ENCODE results near the gene HEMK1.

The HEMK1 gene

DNA sequence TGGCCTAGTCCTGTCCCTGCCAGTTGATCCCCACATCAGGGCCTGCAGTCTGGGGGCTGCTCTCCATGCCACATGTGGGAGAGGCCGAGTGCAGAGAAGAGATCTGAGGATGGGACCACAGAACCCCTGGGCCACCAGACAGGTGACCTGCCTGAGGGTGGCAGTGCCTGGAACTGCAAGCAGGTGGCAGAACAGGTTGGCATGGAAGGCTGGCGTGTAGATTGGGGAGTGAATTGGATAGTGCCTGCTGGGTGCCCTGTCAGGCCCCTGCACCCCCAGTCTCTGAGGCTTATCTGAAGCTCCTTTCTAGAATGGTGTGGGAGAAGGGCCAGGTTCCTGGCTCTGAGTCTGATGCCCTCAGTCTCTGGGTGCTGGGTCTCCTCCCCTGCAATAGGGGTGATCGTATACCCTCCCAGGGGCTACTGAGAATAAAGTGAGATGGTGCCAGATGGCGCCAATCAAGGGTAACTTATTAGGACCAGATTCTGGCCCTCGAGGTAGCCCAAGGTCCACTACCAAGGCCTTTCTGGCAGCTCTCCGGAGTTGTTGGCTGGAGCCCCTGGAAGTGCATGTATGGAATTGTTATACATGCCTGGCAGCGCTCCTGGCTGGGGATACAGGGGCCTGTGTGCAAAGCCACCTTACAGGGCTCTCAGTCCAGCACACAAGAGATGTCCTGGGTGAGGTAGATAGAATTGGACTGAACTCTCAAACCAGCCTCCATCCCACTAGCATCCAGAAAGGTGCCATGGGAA, 17.5 kb upstream of the HEMK1 start:
- no peaks in the 10 kb centered on the region for H3K9me3 ChIP-seq (ENCODE audit: control insufficient read depth, low read length)
- H3K36me3 ChIP-seq (ENCODE audit: control insufficient read depth, insufficient read depth, low read length) = no peaks in the 10 kb centered on the region

GRCh38 chr3:50552598-50552997, 16.7 kb upstream of the HEMK1 start:
- Histone ChIP-seq H3K27me3 (ENCODE audit: control insufficient read depth, insufficient read depth, low read length) (peaks cover 6% of the 10 kb centered on the region), H3K4me3 (ENCODE audit: low read length) (no peak overlapping the region), H3K4me1 (ENCODE audit: control insufficient read depth, insufficient read depth, low read length) (no peaks in the 10 kb centered on the region), H3K9me3 (ENCODE audit: control insufficient read depth, low read length) (no peaks in the 10 kb centered on the region), H3K36me3 (ENCODE audit: control insufficient read depth, insufficient read depth, low read length) (no peaks in the 10 kb centered on the region), H3K9ac (ENCODE audit: low read length) (no peak overlapping the region)

More for the DNA sequence above, 17.5 kb upstream of the HEMK1 start:
- H3K4me3 ChIP-seq (ENCODE audit: low read length) = no peak overlapping the region
- peaks cover 6% of the 10 kb centered on the region for H3K27me3 ChIP-seq (ENCODE audit: control insufficient read depth, insufficient read depth, low read length)
- no peak overlapping the region for H3K9ac ChIP-seq (ENCODE audit: low read length)
- no peaks in the 10 kb centered on the region for H3K4me1 ChIP-seq (ENCODE audit: control insufficient read depth, insufficient read depth, low read length)

GRCh38 chr3:50554553-50554952, 14.8 kb upstream of the HEMK1 start:
- Histone ChIP-seq H3K9ac (ENCODE audit: low read length) (no peak overlapping the region), H3K27me3 (ENCODE audit: control insufficient read depth, insufficient read depth, low read length) (peaks cover 10% of the 10 kb centered on the region), H3K36me3 (ENCODE audit: control insufficient read depth, insufficient read depth, low read length) (no peaks in the 10 kb centered on the region), H3K4me1 (ENCODE audit: control insufficient read depth, insufficient read depth, low read length) (no peaks in the 10 kb centered on the region), H3K4me3 (ENCODE audit: low read length) (no peak overlapping the region), H3K9me3 (ENCODE audit: control insufficient read depth, low read length) (no peaks in the 10 kb centered on the region)

DNA sequence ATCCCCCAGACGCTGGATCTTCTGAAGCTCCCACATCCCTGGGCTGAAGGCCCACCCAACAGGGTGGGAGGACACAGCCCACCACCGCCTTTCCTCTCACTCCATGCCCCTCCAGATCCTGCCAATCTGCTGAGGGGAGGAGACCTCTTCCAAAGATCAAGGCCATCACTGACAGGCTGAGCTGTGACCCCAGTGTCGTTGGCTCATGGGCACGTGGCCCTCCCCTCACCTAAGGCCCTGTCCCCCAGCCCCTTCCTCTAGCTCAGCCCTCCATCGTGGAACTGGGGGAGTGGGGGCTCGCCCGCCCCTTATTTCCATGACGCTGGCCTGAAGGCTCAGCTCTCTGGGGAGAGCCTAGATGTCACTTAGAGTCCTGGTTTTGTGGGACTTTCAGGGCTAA, 12.2 kb upstream of the HEMK1 start:
- H3K4me3 ChIP-seq (ENCODE audit: low read length) = no peak overlapping the region
- H3K27me3 ChIP-seq (ENCODE audit: control insufficient read depth, insufficient read depth, low read length) = peaks cover 10% of the 10 kb centered on the region
- no peaks in the 10 kb centered on the region for H3K4me1 ChIP-seq (ENCODE audit: control insufficient read depth, insufficient read depth, low read length)
- no peaks in the 10 kb centered on the region for H3K36me3 ChIP-seq (ENCODE audit: control insufficient read depth, insufficient read depth, low read length)
- H3K9ac ChIP-seq (ENCODE audit: low read length) = no peak overlapping the region
- no peaks in the 10 kb centered on the region for H3K9me3 ChIP-seq (ENCODE audit: control insufficient read depth, low read length)

DNA sequence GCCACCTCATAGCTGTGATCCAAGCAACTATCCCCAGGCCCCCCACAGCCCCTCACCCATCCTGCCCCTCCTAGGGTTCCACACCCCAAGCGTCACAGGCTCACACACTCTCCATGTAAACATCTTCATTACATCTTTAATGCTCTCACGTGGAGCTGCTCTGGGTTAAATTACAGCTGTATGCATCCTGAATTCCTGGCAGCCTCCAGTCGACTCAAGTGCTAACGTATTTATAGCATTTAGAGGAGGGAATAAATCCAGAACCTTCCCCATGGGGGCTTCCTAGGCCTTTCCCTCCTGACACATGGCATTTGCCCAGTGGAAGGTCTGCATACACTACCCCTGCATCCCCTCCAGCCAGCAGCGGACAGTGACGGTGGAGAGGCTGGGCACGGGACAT, 11.4 kb upstream of the HEMK1 start:
- H3K4me3 ChIP-seq (ENCODE audit: low read length) = no peak overlapping the region
- no peaks in the 10 kb centered on the region for H3K4me1 ChIP-seq (ENCODE audit: control insufficient read depth, insufficient read depth, low read length)
- H3K36me3 ChIP-seq (ENCODE audit: control insufficient read depth, insufficient read depth, low read length) = no peaks in the 10 kb centered on the region
- no peak overlapping the region for H3K9ac ChIP-seq (ENCODE audit: low read length)
- H3K9me3 ChIP-seq (ENCODE audit: control insufficient read depth, low read length) = no peaks in the 10 kb centered on the region
- H3K27me3 ChIP-seq (ENCODE audit: control insufficient read depth, insufficient read depth, low read length) = peaks cover 6% of the 10 kb centered on the region

- no peaks in the 10 kb centered on the region for H3K4me1 ChIP-seq (ENCODE audit: control insufficient read depth, insufficient read depth, low read length)
- H3K9ac ChIP-seq (ENCODE audit: low read length) = no peak overlapping the region
- H3K27me3 ChIP-seq (ENCODE audit: control insufficient read depth, insufficient read depth, low read length) = peaks cover 6% of the 10 kb centered on the region
- no peaks in the 10 kb centered on the region for H3K36me3 ChIP-seq (ENCODE audit: control insufficient read depth, insufficient read depth, low read length)
- H3K4me3 ChIP-seq (ENCODE audit: low read length) = no peak overlapping the region
- no peaks in the 10 kb centered on the region for H3K9me3 ChIP-seq (ENCODE audit: control insufficient read depth, low read length)
Measured at GRCh38 chr3:50559702-50560101, 9.6 kb upstream of the HEMK1 start.

GRCh38 chr3:50562861-50563260, 6.5 kb upstream of the HEMK1 start:
- H3K9me3 ChIP-seq (ENCODE audit: control insufficient read depth, low read length) = no peaks in the 10 kb centered on the region

DNA sequence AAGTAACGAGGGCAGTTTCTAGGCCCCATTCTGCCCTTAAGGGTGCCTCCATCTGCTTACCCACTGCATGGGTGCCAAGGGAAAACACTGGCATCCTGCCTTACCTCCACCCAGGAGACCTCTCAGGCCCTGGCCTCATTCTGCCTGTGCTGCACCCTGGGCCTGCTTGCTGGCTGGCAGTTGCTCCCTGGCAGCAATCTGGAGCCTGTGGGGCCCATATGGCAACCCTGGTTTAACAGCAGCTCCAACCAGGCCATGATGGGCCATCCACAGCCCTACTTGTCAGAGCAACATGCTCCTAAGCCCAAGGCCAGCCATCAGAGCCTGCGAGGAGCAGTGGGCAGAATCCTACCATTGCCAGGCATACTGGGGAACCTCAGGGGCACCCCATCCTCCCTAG, 5.5 kb upstream of the HEMK1 start:
- H3K4me1 ChIP-seq (ENCODE audit: control insufficient read depth, insufficient read depth, low read length) = peaks cover 21% of the 10 kb centered on the region
- H3K9ac ChIP-seq (ENCODE audit: low read length) = no peak overlapping the region

More at GRCh38 chr3:50562861-50563260, 6.5 kb upstream of the HEMK1 start:
- H3K9ac ChIP-seq (ENCODE audit: low read length) = no peak overlapping the region
- no peaks in the 10 kb centered on the region for H3K36me3 ChIP-seq (ENCODE audit: control insufficient read depth, insufficient read depth, low read length)
- H3K4me3 ChIP-seq (ENCODE audit: low read length) = no peak overlapping the region
- peaks cover 9% of the 10 kb centered on the region for H3K27me3 ChIP-seq (ENCODE audit: control insufficient read depth, insufficient read depth, low read length)
- H3K4me1 ChIP-seq (ENCODE audit: control insufficient read depth, insufficient read depth, low read length) = peaks cover 11% of the 10 kb centered on the region

GRCh38 chr3:50564321-50564720, 5.0 kb upstream of the HEMK1 start:
- no peaks in the 10 kb centered on the region for H3K9me3 ChIP-seq (ENCODE audit: control insufficient read depth, low read length)
- peaks cover 7% of the 10 kb centered on the region for H3K27me3 ChIP-seq (ENCODE audit: control insufficient read depth, insufficient read depth, low read length)
- H3K4me3 ChIP-seq (ENCODE audit: low read length) = no peak overlapping the region
- H3K4me1 ChIP-seq (ENCODE audit: control insufficient read depth, insufficient read depth, low read length) = peaks cover 21% of the 10 kb centered on the region
- H3K9ac ChIP-seq (ENCODE audit: low read length) = no peak overlapping the region
- no peaks in the 10 kb centered on the region for H3K36me3 ChIP-seq (ENCODE audit: control insufficient read depth, insufficient read depth, low read length)

More for the DNA sequence above, 5.5 kb upstream of the HEMK1 start:
- H3K36me3 ChIP-seq (ENCODE audit: control insufficient read depth, insufficient read depth, low read length) = no peaks in the 10 kb centered on the region
- H3K27me3 ChIP-seq (ENCODE audit: control insufficient read depth, insufficient read depth, low read length) = peaks cover 7% of the 10 kb centered on the region
- no peak overlapping the region for H3K4me3 ChIP-seq (ENCODE audit: low read length)
- no peaks in the 10 kb centered on the region for H3K9me3 ChIP-seq (ENCODE audit: control insufficient read depth, low read length)

GRCh38 chr3:50567011-50567385, 2.3 kb upstream of the HEMK1 start:
- H3K36me3 ChIP-seq (ENCODE audit: control insufficient read depth, insufficient read depth, low read length) = no peaks in the 10 kb centered on the region
- peaks cover 21% of the 10 kb centered on the region for H3K4me1 ChIP-seq (ENCODE audit: control insufficient read depth, insufficient read depth, low read length)
- peak overlapping the region; percentile 64 for H3K9ac ChIP-seq (ENCODE audit: low read length)
- peak overlapping the region; percentile 56 for H3K4me3 ChIP-seq (ENCODE audit: low read length)
- H3K9me3 ChIP-seq (ENCODE audit: control insufficient read depth, low read length) = no peaks in the 10 kb centered on the region
- H3K27me3 ChIP-seq (ENCODE audit: control insufficient read depth, insufficient read depth, low read length) = peaks cover 7% of the 10 kb centered on the region

GRCh38 chr3:50567386-50568167, 1.7 kb upstream of the HEMK1 start, which contains the start of gene C3orf18:
TSS of gene C3orf18 (minus strand) at chr3:50567747. CDS start at chr3:50565699, 2,048 bp downstream.
- peaks cover 7% of the 10 kb centered on the region for H3K27me3 ChIP-seq (ENCODE audit: control insufficient read depth, insufficient read depth, low read length)
- H3K9ac ChIP-seq (ENCODE audit: low read length) = peak within 1 kb of the TSS; percentile 64
- H3K4me1 ChIP-seq (ENCODE audit: control insufficient read depth, insufficient read depth, low read length) = peaks cover 21% of the 10 kb centered on the region
- H3K9me3 ChIP-seq (ENCODE audit: control insufficient read depth, low read length) = no peaks in the 10 kb centered on the region
- peak within 1 kb of the TSS; percentile 56 for H3K4me3 ChIP-seq (ENCODE audit: low read length)
- H3K36me3 ChIP-seq (ENCODE audit: control insufficient read depth, insufficient read depth, low read length) = no peaks in the 10 kb centered on the region

Measured in mucosa of stomach (tissue), 1 donor.